ENCODE measurements around the gene IRF2.
A peak's percentile ranks its signal among the peaks of the same experiment; 100 is the strongest.

Gene IRF2

DNA sequence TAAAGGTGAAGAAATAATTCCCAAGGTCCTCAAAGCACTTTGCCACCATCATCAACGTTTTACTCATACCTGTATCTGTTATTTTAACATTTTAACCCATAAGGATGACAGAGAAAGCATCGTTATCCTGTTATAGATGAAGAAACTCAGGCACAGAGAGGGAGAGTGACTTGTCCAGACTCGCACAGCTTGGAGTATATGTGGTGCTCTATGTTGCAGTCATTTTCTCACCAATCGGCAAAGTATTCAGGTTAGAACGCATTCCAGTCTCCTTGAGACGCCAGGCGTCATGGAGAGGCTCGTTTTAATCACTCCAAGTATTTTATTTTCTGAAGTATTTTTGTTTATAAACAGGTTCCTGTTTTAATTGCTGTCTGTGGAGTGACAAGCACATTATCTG lies 73.5 kb downstream of the IRF2 start:
- Histone ChIP-seq H3K27me3 (replicated peaks) (no peaks in the 10 kb centered on the region), H3K36me3 (replicated peaks) (peaks cover 9% of the 10 kb centered on the region), H3K27ac (peak overlapping the region; percentile 53), H3K4me3 (ENCODE audit: low read depth, low read length) (no peak overlapping the region)
- in situ Hi-C loops (cut with HindIII; ENCODE audit: low pct_ligation_motif_present, low sequenced_read_pairs): no loop called here
- TF ChIP-seq, protein P1, sequence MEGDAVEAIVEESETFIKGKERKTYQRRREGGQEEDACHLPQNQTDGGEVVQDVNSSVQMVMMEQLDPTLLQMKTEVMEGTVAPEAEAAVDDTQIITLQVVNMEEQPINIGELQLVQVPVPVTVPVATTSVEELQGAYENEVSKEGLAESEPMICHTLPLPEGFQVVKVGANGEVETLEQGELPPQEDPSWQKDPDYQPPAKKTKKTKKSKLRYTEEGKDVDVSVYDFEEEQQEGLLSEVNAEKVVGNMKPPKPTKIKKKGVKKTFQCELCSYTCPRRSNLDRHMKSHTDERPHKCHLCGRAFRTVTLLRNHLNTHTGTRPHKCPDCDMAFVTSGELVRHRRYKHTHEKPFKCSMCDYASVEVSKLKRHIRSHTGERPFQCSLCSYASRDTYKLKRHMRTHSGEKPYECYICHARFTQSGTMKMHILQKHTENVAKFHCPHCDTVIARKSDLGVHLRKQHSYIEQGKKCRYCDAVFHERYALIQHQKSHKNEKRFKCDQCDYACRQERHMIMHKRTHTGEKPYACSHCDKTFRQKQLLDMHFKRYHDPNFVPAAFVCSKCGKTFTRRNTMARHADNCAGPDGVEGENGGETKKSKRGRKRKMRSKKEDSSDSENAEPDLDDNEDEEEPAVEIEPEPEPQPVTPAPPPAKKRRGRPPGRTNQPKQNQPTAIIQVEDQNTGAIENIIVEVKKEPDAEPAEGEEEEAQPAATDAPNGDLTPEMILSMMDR (IDR thresholded peaks at IDR 0.05; ENCODE audit: low read depth, low read length, missing control alignments): no peak
- no peak for DNase-seq

DNA sequence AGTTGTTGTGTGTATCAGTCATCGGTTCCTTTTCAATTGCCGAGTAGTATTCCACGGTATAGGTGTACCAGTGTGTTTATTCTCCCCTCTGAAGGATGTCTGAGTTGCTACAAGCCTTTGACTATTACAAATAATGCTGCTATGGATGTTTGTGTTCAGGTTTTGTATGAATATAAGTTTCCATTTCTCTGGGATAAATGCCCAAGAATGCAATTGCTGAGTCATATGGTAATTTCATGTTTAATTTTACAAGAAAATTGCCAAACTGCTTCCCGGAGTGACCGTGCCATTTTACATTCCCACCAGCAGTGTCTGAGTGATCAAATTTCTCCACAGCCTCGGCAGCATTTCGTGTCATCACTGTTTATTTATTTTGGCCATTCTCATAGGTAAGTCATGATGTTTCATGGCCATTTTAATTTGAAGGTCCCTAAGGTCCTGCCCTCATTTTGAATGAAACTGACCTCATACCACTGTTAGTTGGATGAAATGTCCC lies 73.9 kb downstream of the IRF2 start:
- H3K36me3 ChIP-seq (replicated peaks): peaks cover 9% of the 10 kb centered on the region
- in situ Hi-C loops (cut with HindIII; ENCODE audit: low pct_ligation_motif_present, low sequenced_read_pairs): no loop called here
- TF ChIP-seq, protein P1 (IDR thresholded peaks at IDR 0.05; ENCODE audit: low read depth, low read length, missing control alignments): peak; percentile 60
- H3K27ac ChIP-seq: peak overlapping the region; percentile 53
- peak; percentile 89 for DNase-seq
- H3K27me3 ChIP-seq (replicated peaks): no peaks in the 10 kb centered on the region
- H3K4me3 ChIP-seq (ENCODE audit: low read depth, low read length): no peak overlapping the region

DNA sequence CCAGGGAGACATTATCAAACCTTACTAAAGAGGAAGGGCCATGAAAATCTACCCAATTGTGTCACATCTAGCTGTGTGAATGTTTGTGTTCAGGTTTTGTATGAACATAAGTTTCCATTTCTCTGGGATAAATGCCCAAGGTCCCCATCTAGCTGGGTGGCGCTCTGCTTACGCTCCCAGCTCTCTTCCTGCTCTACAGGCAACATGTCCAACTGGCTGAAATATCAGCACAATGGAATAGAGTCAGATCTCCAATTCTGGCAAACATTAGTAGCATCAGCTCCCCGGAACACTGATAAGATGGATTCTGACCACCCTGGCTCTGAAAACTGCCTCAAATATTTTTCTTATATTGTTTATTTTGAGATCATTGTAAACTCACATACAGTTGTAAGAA lies 74.8 kb downstream of the IRF2 start:
- in situ Hi-C loops (cut with HindIII; ENCODE audit: low pct_ligation_motif_present, low sequenced_read_pairs): no loop called here
- H3K36me3 ChIP-seq (replicated peaks): peaks cover 6% of the 10 kb centered on the region
- no peak for DNase-seq
- no peak overlapping the region for H3K4me3 ChIP-seq (ENCODE audit: low read depth, low read length)
- no peaks in the 10 kb centered on the region for H3K27me3 ChIP-seq (replicated peaks)
- TF ChIP-seq, protein P1 (IDR thresholded peaks at IDR 0.05; ENCODE audit: low read depth, low read length, missing control alignments): no peak
- no peak overlapping the region for H3K27ac ChIP-seq

DNA sequence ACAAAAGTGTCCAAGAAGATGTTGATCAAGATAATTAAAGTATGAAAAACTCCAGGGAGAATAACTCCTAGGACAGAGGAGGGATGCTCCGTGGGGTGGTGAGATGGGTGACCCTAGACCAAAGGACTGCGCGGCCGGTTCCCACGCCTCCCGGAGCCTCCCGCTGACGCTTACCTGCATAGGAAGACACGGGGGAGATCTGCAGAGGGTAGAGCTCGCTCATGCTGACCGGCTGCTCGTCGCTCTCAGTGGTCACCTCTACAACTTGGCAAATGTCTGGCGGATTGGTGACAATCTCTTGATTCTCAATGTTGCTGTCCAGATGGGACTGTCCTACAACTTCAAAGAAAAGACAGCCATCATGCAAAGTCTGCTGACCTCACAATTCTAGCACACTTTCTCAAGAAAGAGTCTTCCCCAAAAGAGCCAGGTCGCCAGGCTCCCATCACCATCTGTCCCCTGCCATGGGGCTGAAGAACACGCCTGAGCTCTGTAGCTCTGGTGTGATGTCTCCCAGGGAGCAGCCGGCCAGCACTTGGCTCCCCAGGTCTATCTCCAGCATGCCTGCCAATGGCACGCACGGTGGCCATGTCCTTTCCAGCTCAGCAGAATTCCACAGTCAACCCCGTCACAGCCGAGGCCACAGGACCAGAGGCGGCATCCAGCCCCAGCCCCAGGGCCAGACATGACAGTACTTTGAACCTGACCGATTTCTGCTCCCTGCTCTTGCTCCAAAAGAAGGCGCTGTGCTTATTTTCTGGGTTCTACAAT lies 75.4 kb downstream of the IRF2 start:
- DNase-seq: no peak
- H3K27ac ChIP-seq: no peak overlapping the region
- H3K4me3 ChIP-seq (ENCODE audit: low read depth, low read length): no peak overlapping the region
- in situ Hi-C loops (cut with HindIII; ENCODE audit: low pct_ligation_motif_present, low sequenced_read_pairs): no loop called here
- TF ChIP-seq, protein P1 (IDR thresholded peaks at IDR 0.05; ENCODE audit: low read depth, low read length, missing control alignments): no peak
- H3K27me3 ChIP-seq (replicated peaks): no peaks in the 10 kb centered on the region
- H3K36me3 ChIP-seq (replicated peaks): peaks cover 6% of the 10 kb centered on the region

DNA sequence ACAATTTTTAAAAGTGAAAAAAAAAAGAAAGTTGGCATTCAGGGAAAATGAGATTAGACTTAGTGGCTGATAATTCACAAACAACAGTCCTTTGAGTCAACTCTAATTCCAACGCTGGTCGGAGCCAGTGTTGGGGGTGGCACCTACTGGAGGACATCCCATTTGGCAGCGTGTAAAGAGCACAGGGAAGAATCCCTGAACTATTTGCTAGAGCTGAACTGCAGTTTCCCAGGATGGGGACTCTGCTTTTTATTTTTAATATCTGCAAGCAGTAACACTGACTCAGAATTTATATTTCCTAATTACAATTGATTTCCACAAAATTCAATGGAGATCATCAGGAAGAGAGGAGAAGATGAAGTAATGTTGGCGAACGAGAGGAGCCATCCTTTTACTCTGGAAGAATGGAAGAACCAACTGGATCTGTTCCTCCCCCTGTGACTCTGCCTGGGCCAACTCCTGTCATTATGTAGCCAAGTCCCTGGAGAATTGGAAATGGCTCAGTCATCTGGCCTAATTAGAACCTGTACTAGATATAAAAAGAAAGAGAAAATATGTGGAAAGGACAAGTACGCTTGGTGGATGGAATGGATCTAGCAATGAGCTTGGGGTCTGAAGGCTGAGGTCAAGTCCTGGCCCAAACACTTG lies 76.7 kb downstream of the IRF2 start:
- in situ Hi-C loops (cut with HindIII; ENCODE audit: low pct_ligation_motif_present, low sequenced_read_pairs): no loop called here
- TF ChIP-seq, protein P1 (IDR thresholded peaks at IDR 0.05; ENCODE audit: low read depth, low read length, missing control alignments): no peak
- no peak for DNase-seq
- H3K4me3 ChIP-seq (ENCODE audit: low read depth, low read length): no peak overlapping the region
- H3K27me3 ChIP-seq (replicated peaks): no peaks in the 10 kb centered on the region
- peaks cover 14% of the 10 kb centered on the region for H3K36me3 ChIP-seq (replicated peaks)
- H3K27ac ChIP-seq: no peak overlapping the region
